ENCODE results near the gene NAP1L4.
A peak's percentile ranks its signal among the peaks of the same experiment; 100 is the strongest.
"Not testable (repeated sequence)": the region's sequence is repeated elsewhere in the genome, so short reads cannot be mapped to it uniquely, and the experiment has no call there.

The NAP1L4 gene

DNA sequence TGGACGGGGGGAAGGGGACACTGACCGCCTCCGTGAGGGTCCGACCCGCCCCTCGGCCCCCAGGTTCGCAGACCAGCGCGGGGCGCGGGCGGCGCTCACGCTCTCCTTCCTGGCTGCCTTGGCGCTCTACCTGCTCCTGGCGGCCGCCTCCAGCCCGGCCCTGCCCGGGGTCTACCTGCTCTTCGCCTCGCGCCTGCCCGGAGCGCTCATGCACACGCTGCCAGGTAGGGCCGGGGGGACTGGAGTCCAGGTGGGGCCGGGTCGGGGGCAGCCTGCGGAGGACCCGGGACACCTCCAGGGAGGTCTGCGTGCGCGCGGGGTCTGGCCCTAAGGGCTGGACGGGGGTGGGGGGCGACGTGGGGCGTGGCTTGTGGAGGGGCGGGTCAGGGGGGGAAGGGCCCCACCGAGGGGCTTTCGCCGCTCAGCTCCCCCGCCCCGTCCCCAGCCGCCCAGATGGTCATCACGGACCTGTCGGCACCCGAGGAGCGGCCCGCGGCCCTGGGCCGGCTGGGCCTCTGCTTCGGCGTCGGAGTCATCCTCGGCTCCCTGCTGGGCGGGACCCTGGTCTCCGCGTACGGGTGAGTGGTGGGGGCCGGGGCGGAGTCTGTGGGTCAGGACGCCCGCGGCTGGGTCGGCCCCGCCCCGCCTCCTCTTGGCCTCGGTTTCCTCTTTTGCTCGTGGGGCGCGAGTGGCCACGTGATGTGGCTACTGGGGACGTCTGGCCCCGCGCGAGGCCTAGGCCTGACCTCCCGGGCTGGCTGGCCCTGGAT, 82.8 kb downstream of the NAP1L4 start:
- DNase-seq (ENCODE audit: low read depth, low spot score), result no peak

DNA sequence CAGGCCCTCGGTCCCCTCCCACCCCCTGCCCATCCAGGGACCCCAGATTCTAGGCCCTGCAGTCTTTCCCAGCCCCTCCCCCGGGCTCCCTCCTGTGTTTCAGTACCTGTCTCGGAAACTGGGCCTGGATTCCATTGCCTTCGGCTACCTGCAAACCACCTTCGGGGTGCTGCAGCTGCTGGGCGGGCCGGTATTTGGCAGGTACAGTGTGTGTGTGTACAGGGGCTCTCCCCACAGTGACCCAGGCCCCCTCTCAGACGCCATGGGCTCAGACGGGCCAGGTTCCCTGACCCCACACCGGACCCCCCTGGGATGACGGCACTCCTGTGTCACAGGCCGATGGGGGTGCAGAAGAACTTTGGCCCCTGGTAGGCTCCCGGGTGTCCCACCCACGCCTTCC, 84.0 kb downstream of the NAP1L4 start:
- no peak for DNase-seq (ENCODE audit: low read depth, low spot score)

DNA sequence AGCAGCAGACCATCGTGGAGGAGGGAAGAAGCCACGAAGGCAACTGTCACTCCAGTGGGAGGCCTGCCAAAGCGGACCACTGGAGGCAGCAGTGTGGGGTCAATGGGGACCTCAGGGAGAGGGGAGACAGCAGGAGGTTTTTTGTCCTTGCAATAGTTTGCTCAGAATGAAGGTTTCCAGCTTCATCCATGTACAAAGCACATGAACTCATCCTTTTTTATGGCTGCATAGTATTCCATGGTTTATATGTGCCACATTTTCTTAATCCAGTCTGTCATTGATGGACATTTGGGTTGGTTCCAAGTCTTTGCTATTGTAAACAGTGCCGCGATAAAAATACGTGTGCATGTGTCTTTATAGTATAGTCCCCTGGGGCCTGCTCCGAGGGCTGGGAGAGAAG, 86.8 kb downstream of the NAP1L4 start:
- not testable (repeated sequence) for DNase-seq (ENCODE audit: low read depth, low spot score)

DNA sequence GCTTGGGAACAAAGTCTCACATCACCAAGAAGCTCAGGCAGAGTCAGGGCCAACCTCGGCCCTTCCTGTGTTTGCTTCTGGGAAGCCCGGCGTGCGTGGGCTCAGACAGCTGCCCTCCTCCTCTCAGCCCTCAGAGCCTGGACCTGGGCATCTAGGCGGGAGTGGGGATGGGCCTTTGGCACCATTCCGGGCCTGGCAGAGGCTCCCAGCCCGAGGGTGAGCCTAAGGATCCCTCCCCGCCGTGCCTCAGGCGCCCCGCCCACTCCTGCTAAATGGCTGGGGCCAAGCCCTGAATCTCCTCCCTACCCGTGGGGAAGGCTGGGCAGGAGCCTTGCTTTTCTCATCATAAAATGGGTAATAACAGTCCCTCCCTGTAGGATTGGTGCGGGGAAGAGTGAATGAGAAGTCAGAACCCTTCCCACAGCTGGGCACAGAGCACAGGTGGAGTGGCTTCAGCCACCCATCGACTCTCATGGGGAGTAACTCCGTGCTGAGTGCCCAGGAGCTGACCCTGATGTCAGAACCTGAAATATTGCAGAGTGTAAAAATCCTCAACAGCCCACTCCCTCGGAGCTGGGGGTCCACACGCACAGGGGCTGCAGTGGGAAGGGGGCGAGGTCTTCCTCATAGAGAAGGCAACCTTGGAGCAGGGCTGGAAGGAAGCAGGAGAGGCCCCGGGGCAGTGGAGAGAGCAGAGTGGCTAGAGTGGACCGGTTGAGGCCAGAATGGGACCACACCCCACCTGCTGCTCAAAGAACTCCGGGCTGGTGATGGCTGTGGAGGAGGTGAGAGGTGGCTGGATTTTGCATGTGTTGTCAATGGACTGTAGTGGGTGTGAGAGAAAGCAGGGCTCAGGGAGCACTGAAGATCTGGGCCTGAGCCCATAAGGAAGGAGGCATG, 87.7 kb downstream of the NAP1L4 start:
- no peak for DNase-seq (ENCODE audit: low read depth, low spot score)

DNA sequence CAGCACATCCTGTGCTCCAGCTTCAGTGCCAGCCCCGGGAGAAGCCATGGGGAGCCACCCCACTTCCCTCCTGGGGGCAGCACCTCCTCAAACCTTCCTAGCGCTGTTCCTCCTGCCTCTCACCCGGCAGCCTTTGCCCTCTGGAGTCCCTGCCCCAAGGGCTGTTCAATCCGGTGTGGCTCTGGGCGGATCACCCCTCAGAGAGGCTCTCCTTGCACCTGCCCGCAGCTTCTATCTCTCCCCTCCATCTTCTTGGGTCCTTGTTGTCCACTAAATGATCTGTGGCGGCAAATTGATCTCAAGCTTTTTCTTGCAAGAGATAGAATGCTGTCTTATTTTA, 88.5 kb downstream of the NAP1L4 start:
- no peak for DNase-seq (ENCODE audit: low read depth, low spot score)

DNA sequence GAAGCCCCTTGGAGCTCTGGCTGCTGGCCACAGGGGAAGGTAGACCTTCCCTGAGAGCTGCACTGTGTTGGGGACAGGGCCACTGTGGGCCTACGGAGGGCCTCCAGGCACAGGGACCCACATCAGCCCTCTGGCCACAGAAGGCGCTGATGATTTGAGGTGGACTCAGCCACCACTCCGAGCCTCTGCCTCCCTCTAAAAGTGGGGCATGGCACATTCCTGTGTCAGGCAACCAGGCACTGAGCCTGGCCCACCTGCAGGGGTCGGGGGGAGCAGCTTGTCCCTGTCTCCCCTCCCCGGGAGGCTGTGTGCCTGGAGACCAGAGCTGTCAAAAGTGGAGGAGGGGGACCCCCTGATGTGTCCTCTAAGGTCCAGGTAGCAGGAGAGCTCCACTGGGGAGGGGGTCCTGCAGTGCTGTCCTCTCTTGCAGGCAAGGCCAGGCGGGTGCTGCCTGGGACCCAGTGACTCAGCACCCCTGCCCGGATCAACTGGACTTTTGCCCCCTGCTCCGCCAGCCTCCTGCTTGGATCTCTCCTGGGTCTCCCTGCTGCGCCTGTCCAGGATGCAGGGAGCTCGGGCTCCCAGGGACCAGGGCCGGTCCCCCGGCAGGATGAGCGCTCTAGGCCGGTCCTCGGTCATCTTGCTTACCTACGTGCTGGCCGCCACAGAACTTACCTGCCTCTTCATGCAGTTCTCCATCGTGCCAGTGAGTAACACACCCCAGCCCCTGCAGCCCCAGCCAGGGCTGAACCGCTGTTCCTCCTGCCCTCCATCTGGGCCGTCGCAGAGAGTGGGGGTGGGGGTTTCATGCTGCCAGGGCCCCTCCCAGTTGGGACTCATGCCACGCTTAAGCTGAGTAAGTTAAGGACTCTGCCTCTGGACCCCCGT, 89.1 kb downstream of the NAP1L4 start:
- DNase-seq (ENCODE audit: low read depth, low spot score), result no peak

DNA sequence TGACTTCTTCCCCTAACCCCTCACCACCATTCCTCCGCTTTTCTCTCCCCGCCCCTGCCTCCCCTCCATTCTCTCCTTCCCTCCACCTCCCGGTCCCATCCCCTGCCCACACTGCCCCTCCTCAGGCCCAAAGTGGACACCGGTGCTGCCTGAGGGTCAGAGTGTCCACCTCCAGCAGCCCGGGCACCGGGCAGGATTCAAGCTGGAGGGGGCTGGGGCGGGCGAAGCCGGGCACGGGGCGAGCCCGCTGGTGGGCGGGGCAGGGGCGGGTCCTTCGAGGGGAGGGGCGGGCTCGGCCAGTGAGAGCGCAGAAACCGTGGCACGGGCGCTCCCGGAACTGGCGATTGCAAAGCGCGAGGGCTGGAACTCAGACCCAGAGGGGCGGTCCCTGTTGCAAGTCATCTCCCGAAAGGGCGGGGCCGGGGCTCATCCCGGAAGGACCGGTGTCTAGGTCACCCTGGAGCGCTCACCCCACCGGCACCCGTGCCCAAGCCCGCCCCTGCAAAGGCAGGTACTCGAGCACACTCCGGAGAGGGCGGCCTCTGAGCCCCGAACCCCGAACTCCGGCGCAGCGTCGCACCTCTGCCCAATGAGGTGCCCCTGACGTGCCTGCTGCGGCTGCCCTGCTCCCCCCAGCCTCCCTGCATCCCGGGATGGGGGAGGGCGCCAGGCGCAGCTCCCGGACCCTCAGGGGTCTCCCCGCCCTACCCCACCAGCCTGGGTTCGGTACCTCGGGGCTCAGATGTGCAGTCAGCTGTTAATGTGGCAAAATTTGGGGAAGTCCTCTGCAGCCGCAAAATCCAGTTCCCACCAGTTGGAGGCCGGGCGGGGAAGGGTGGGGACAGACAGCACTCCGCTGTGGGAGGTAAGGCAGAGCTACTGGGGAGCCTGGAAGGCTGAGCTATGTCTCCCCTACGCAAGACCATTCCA, 90.0 kb downstream of the NAP1L4 start:
- peak; percentile 94 for DNase-seq (ENCODE audit: low read depth, low spot score)

DNA sequence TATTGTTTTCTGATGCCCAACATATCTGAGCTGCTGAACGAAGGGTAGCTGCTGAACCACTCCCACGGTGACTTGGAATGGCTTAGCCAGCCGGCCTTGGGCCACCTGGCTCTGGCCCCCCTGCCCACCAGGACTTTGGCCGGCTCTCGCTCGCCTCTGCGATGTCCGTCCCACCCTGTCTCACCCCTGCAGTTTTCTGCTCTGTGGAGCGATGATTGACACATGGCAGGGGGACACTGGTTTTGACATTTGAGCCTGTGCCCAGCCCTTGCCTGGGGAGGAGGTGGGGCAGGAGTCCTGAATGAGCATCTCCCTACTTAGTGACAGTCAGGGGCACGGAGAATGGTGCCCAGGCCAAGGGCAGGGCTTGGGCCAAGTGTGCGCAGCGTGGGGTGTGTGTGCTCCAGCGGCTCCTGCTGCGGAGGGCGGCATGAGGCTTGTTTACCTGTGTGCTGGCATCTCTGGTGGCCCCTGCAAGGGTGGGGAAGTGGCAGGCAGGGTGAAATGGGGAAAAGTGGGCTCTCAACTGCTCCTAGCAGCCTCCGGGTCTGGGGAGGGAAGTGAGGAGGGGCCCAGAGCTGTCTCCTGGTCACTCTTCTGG, 90.8 kb downstream of the NAP1L4 start:
- DNase-seq (ENCODE audit: low read depth, low spot score), result no peak

DNA sequence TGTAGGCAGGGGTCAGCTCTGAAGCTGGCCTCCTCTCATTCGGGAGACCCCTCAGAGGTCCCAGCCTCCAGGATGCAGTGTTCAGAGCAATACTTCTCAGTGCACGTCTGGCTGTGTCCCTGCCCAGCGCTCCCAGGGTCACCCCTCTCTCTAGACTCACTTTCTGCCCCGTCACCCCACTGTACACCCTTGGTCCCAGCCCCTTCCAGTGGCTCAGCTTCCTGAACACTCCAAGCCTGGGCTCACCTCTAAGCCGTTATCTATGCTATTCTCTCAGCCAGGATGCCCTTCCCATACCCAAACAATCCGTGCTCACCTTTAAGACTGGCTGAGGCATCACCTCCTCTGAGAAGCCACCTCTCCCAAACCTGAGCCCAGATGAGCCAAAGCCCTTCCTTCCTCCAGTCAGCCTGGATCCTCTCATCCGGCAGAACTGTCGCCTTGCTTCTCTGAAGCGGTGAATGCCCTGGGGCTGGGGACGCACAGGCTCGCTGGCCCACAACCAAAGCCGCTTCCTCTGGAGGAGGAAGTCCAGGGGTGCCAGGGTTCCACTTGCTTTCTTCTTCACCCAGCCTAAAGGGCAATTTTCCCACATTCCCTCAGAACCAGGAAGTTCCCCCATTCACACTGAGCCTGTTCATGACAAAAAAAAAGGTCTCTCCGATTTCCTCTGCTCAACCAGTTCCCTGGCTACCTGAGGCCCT, 92.9 kb downstream of the NAP1L4 start:
- no peak for DNase-seq (ENCODE audit: low read depth, low spot score)

DNA sequence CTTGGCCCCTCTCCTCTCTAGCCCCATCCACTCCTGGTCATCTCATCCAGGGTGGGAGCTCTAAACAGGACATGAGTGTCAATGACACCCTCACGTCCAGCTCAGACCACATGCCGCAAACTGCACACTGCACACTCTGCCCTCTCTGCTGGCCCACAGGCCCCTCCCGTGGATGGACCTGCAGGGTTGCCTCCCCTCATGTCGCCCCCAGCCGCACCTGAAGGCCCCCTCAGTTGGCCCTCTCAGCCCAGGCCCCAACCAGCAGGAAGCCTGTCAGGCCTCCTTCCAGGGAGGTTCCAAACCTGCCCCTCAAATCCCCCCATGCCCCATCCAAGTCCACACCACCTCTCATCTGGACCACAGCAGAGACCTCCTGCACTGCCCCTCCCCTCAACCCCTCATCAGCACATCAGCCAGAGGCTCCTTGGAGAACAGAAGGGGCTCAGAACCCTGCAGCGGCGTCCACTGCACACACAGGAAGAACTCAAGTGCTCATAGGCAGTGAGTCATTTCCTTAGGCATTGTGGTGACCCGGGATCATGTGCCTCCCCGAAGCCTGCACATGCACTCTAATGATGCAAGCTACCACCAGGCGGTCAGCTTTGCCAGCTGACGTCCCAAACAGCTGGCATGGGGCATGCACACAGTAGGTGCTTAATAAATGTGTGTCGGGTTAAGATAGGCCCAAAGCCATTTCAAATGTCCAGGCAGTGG, 93.6 kb downstream of the NAP1L4 start:
- peak; percentile 83 for DNase-seq (ENCODE audit: low read depth, low spot score)

DNA sequence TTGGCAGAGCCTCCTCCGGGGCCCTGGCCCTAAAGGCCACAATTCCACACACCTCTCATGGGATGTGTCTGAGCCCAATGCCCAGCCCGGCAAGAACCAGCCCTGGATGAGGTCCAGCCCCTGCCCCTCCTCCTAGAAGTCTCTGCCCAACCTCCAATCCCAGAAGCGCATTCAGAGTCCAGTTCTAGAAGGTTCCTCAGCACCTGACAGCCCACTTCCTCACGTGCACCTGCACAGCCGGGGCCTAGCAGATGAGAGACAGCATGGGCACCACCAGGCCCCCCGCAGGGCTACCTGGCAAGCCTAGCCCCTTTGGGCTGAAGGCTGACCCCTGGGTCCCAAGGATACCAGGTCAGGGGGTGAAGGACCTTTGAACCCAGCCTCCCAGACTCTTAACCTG, 95.1 kb downstream of the NAP1L4 start:
- no peak for DNase-seq (ENCODE audit: low read depth, low spot score)

DNA sequence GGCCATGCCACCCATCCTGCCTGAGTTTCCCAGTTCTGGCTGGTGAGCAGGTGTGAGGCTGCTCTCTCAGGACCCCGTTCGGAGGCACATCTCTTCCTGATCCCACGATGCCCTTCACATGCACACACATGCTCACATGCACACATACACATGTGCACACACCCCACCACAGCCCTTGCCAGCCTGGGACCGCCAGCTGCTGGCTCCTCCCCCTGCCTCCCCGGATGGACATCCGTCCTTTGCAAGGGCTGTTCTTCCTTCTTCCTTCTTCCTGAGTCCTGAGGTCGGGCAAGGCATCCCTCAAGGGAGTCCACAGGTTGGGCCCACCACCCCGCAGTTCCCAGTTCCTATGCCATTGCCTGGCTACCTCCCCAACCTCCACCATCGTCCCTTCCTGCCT, 96.1 kb downstream of the NAP1L4 start:
- DNase-seq (ENCODE audit: low read depth, low spot score), result no peak

Measured in astrocyte of the hippocampus (primary cell).